GM12864 (cell line): ENCODE data around the gene CACNB2.

ENCODE experiments used
- DNase-seq: peaks from one replicate; pipeline ENCODE4 v3.0.0-alpha.2; 2011; ENCODE audit warnings: low read depth
- H3K4me3 ChIP-seq: 2 replicates; pipeline ENCODE4 v1.5.1; 2011; ENCODE audit warnings: mild to moderate bottlenecking, low read depth, low read length, control low read depth
- CTCF ChIP-seq: IDR thresholded peaks from 2 replicates; pipeline ENCODE4 v1.5.1; 2011; ENCODE audit warnings: low read depth, mild to moderate bottlenecking, moderate library complexity, low read length, control low read depth, inconsistent platforms; ENCODE audit errors: missing control alignments

Gene CACNB2

GRCh38 chr10:18450298-18450697 lies 310.1 kb downstream of the CACNB2 start:
- no peak for DNase-seq
- no peak overlapping the region for H3K4me3 ChIP-seq
- TF ChIP-seq CTCF: no peak

- no peak for DNase-seq
- H3K4me3 ChIP-seq: no peak overlapping the region
- no peak for TF ChIP-seq CTCF
These were observed 315.1 kb downstream of the CACNB2 start for GRCh38 chr10:18455086-18455884.

- no peak for TF ChIP-seq CTCF
- no peak overlapping the region for H3K4me3 ChIP-seq
- DNase-seq: peak; percentile 22
These were observed 316.8 kb downstream of the CACNB2 start for GRCh38 chr10:18456984-18457383.

- no peak overlapping the region for H3K4me3 ChIP-seq
- DNase-seq: no peak
- no peak for TF ChIP-seq CTCF
These were observed 319.8 kb downstream of the CACNB2 start for GRCh38 chr10:18460032-18460431.

- no peak for DNase-seq
- no peak for TF ChIP-seq CTCF
- no peak overlapping the region for H3K4me3 ChIP-seq
These were observed 323.5 kb downstream of the CACNB2 start for GRCh38 chr10:18463673-18464211.

- DNase-seq: no peak
- TF ChIP-seq CTCF: no peak
- no peak overlapping the region for H3K4me3 ChIP-seq
These were observed 328.9 kb downstream of the CACNB2 start for GRCh38 chr10:18469125-18469524.

GRCh38 chr10:18472977-18473376 lies 332.8 kb downstream of the CACNB2 start:
- no peak overlapping the region for H3K4me3 ChIP-seq
- TF ChIP-seq CTCF: peak; percentile 43
- no peak for DNase-seq
